ENCODE measurements around the gene ERP27.

Gene ERP27

DNA sequence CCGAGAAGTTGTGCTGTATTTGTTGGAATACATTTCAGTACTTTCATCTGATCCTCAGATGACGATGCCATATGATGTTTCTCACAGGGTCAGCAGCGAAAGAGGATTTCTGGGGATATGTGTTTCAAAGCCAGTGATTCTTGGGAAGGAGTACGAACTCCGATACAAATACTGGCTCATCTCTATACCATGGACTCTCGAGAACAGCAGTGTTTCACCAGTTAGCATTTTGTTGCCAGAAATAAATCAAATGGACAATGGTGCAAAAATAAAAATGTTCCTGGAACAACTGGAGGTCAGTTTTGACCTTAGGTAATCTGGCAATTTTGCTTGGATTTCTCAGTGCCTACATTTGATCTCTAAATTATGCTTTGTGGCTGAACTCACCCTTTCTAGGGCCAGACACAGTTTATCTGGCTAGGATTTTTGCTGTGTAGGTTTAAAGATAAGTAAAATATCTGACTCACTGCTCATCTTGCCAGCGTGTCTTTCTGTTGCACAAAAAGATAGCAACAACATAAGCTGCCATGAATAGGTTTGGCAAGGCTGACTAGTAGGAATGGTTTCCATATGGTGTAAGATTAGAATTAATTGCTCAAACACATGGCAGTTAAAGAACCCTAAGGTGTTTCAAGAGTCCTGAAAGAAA, 41.7 kb downstream of the ERP27 start (continued):
- no peak for TF ChIP-seq ZNF707 (tag by site-specific recombination; IDR thresholded peaks at IDR 0.05)

DNA sequence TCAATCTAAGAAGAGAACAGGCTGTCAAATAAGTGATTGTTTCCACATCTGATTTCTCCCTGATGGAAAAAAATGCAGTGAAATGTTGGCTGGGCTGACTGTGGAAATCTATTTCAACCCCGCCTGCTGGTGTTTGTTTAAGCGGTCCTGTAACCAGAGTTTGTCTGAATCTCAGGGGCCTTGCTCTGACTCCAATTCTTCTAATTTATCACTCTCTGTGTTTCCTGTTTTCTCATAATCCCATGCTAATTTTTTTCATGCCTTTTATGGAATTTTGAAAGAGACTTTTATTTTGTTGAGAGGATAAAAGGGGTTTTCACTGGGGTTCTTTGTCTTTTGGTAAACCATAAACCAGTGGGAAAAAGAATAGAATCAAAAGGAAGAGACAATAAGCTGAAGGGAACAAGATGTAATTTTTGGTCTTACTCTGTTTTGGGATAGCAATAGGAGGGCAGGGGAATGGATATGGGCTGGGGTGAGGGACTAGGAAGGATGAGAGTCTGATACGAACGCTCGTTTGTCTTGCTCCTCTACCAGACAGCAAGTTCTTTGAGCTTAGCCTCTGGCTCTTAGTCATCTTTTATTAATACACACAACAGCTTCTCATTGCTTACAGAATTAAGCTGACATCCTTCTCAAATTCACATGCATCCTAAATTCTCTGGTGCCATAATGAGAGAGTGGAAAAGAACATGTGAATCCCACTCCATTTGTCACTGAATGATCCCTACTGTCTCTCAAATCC, 44.7 kb downstream of the ERP27 start:
- Histone ChIP-seq H3K4me1 (ENCODE audit: control insufficient read depth, insufficient read depth, low read length) (no peaks in the 10 kb centered on the region), H3K4me3 (ENCODE audit: low read depth, low read length) (no peak overlapping the region), H3K9me3 (ENCODE audit: control insufficient read depth, insufficient read depth, low read depth, low read length) (no peaks in the 10 kb centered on the region), H3K27ac (ENCODE audit: extremely low read depth, low read depth, low read length) (no peak overlapping the region), H3K36me3 (ENCODE audit: control insufficient read depth in 2 of 2, insufficient read depth in 1 of 2, low read length in 2 of 2) (no peaks in the 10 kb centered on the region)
- ChIA-PET CTCF (interaction anchor here (1.0 to 1.3 kb wide), 3 partner anchors 45 to 327 kb away, joined by 3 to 4 read pairs (median 4); partner anchors contain the start of gene RERG), POLR2A (no interaction called here)
- no peak for TF ChIP-seq EGR2 (tag by site-specific recombination; IDR thresholded peaks at IDR 0.05; ENCODE audit: low read depth)
- TF ChIP-seq ZFHX2 (tag by site-specific recombination; conservative IDR thresholded peaks at IDR 0.05): no peak
- no peak for TF ChIP-seq ZNF530 (tag by site-specific recombination; IDR thresholded peaks at IDR 0.05; ENCODE audit: low read depth)
- no peak for TF ChIP-seq ZNF24 (tag by site-specific recombination; IDR thresholded peaks at IDR 0.05)
- no peak for TF ChIP-seq ZNF777 (tag by site-specific recombination; IDR thresholded peaks at IDR 0.05; ENCODE audit: borderline replicate concordance)
- TF ChIP-seq ZNF501 (tag by site-specific recombination; IDR thresholded peaks at IDR 0.05): no peak
- TF ChIP-seq ZNF292 (tag by site-specific recombination; IDR thresholded peaks at IDR 0.05; ENCODE audit: borderline replicate concordance, low read depth): no peak
- TF ChIP-seq ZBTB8A (tag by site-specific recombination; IDR thresholded peaks at IDR 0.05): no peak
- TF ChIP-seq, protein P1, sequence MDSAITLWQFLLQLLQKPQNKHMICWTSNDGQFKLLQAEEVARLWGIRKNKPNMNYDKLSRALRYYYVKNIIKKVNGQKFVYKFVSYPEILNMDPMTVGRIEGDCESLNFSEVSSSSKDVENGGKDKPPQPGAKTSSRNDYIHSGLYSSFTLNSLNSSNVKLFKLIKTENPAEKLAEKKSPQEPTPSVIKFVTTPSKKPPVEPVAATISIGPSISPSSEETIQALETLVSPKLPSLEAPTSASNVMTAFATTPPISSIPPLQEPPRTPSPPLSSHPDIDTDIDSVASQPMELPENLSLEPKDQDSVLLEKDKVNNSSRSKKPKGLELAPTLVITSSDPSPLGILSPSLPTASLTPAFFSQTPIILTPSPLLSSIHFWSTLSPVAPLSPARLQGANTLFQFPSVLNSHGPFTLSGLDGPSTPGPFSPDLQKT (IDR thresholded peaks at IDR 0.05; ENCODE audit: borderline replicate concordance, low read depth, low read length): no peak
- TF ChIP-seq ZNF792 (tag by site-specific recombination; IDR thresholded peaks at IDR 0.05): no peak
- no peak for TF ChIP-seq GLI2 (tag by site-specific recombination; IDR thresholded peaks at IDR 0.05; ENCODE audit: borderline replicate concordance, low read depth)
- no peak for TF ChIP-seq ZNF473 (tag by site-specific recombination; IDR thresholded peaks at IDR 0.05)
- no peak for TF ChIP-seq ZBTB7A (tag by site-specific recombination; IDR thresholded peaks at IDR 0.05; ENCODE audit: low read depth)
- no peak for TF ChIP-seq ZNF776 (tag by site-specific recombination; IDR thresholded peaks at IDR 0.05; ENCODE audit: borderline replicate concordance)
- TF ChIP-seq, protein P2, sequence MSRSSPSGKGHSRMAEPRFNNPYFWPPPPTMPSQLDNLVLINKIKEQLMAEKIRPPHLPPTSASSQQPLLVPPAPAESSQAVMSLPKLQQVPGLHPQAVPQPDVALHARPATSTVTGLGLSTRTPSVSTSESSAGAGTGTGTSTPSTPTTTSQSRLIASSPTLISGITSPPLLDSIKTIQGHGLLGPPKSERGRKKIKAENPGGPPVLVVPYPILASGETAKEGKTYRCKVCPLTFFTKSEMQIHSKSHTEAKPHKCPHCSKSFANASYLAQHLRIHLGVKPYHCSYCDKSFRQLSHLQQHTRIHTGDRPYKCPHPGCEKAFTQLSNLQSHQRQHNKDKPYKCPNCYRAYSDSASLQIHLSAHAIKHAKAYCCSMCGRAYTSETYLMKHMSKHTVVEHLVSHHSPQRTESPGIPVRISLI (tag by site-specific recombination; IDR thresholded peaks at IDR 0.05): no peak
- TF ChIP-seq, protein P3, sequence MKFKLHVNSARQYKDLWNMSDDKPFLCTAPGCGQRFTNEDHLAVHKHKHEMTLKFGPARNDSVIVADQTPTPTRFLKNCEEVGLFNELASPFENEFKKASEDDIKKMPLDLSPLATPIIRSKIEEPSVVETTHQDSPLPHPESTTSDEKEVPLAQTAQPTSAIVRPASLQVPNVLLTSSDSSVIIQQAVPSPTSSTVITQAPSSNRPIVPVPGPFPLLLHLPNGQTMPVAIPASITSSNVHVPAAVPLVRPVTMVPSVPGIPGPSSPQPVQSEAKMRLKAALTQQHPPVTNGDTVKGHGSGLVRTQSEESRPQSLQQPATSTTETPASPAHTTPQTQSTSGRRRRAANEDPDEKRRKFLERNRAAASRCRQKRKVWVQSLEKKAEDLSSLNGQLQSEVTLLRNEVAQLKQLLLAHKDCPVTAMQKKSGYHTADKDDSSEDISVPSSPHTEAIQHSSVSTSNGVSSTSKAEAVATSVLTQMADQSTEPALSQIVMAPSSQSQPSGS (tag by site-specific recombination; IDR thresholded peaks at IDR 0.05; ENCODE audit: low read depth): no peak

DNA sequence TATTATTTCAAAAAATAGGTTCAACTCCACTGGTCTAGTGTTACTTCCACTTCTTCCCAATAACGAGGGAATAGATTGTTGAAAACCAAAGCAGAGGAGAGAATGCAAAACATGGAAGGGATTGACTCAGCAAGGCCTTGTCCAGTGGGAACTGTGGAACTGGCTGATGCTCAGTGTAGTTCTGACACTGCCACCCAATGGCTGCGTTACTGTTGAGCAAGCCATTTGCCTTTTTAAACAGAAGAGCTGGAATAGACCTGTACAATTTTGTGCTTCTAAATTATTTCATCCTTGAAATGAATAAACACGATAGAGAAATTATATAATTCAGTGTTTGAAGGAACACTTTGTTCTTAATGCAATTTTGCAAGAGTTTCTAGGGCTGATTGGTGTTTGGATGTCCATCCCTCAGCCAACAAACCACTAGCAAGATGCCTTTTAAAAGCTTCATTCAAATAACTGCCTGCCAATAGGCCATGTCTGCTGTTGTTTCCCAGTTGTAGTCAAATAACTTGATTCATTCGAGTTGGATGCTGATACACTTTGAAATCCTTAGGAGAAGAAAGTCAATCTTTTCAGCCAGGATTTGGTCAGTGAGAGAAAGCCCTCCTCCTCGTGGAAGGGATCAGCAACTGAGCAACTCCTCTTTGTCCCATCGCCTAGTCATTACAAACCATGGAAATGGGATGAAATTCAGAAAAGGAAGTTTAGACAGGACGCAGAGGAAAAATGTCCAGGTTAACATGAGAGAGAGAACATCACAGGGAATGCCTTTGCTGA, 45.4 kb downstream of the ERP27 start:
- H3K36me3 ChIP-seq (ENCODE audit: control insufficient read depth in 2 of 2, insufficient read depth in 1 of 2, low read length in 2 of 2): no peaks in the 10 kb centered on the region
- no peaks in the 10 kb centered on the region for H3K4me1 ChIP-seq (ENCODE audit: control insufficient read depth, insufficient read depth, low read length)
- H3K9me3 ChIP-seq (ENCODE audit: control insufficient read depth, insufficient read depth, low read depth, low read length): no peaks in the 10 kb centered on the region
- ChIA-PET CTCF (interaction anchor here (0.7 to 1.9 kb wide), 4 partner anchors 10 to 727 kb away, joined by 3 to 5 read pairs (median 4); no protein-coding TSS in a partner anchor), POLR2A (no interaction called here)
- no peak overlapping the region for H3K4me3 ChIP-seq (ENCODE audit: low read depth, low read length)
- H3K27ac ChIP-seq (ENCODE audit: extremely low read depth, low read depth, low read length): no peak overlapping the region
- TF ChIP-seq, protein P4, sequence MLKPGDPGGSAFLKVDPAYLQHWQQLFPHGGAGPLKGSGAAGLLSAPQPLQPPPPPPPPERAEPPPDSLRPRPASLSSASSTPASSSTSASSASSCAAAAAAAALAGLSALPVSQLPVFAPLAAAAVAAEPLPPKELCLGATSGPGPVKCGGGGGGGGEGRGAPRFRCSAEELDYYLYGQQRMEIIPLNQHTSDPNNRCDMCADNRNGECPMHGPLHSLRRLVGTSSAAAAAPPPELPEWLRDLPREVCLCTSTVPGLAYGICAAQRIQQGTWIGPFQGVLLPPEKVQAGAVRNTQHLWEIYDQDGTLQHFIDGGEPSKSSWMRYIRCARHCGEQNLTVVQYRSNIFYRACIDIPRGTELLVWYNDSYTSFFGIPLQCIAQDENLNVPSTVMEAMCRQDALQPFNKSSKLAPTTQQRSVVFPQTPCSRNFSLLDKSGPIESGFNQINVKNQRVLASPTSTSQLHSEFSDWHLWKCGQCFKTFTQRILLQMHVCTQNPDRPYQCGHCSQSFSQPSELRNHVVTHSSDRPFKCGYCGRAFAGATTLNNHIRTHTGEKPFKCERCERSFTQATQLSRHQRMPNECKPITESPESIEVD (tag by site-specific recombination; IDR thresholded peaks at IDR 0.05): no peak
- no peak; the same call in 1 of the 2 replicates for TF ChIP-seq ZNF654 (tag by site-specific recombination; IDR thresholded peaks at IDR 0.05; ENCODE audit: low read depth)
- TF ChIP-seq ZNF473 (tag by site-specific recombination; IDR thresholded peaks at IDR 0.05): no peak
- no peak for TF ChIP-seq ZNF416 (tag by site-specific recombination; IDR thresholded peaks at IDR 0.05)
- TF ChIP-seq, protein P5, sequence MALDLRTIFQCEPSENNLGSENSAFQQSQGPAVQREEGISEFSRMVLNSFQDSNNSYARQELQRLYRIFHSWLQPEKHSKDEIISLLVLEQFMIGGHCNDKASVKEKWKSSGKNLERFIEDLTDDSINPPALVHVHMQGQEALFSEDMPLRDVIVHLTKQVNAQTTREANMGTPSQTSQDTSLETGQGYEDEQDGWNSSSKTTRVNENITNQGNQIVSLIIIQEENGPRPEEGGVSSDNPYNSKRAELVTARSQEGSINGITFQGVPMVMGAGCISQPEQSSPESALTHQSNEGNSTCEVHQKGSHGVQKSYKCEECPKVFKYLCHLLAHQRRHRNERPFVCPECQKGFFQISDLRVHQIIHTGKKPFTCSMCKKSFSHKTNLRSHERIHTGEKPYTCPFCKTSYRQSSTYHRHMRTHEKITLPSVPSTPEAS (tag by site-specific recombination; IDR thresholded peaks at IDR 0.05): no peak

Data from HEK293 (cell line).